ENCODE data around the gene ARHGAP30. TPM values are rescaled to one million over a fixed set of nuclear protein-coding genes. Genes with fewer than 3 reads are reported as not detected.

ARHGAP30 gene
- total and polyA plus RNA-seq, 2 of the 4 experiments (the other 2 are of a cell fraction): 0.02 TPM; not detected in 1

DNA sequence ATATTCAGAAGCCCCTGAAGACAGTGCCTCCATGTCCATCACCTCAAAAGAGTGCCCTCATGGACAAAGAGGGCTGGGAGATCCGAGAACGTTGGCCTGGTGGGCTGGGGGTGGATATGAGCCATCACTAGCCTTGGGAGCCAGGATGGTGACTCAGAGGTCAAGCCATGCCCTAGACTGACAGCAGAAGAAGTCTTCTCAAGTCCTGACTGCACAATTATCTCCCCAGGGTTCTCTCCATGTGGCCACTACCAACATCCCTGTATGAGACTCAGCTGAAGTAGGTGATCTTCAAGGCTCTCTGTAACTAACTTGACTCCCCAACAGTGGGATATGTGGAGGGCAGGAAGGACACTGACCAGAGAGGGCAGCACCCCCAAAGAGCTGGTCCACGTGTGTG is 16.8 kb downstream of the ARHGAP30 start:
- H4K91ac ChIP-seq (ENCODE audit: insufficient read depth, low read depth, low read length): no peak overlapping the region
- ChIA-PET POLR2A (ENCODE audit: unreplicated experiment) (no interaction called here), CTCF (no interaction called here)
- H3K9ac ChIP-seq (ENCODE audit: low read depth, low read length): no peak overlapping the region
- no peak overlapping the region for H3K18ac ChIP-seq (ENCODE audit: low read depth, low read length)
- BruUV-seq (replicated peaks): no TSS peak
- no CpG with 5 or more reads among the region's 3 CpGs for WGBS, 2 experiments (ENCODE audit: extremely low coverage in 2 of 2, insufficient read length in 1 of 2)
- no peak overlapping the region for H2AK9ac ChIP-seq (replicated peaks; ENCODE audit: low read depth, low read length, poor library complexity)
- no peak overlapping the region for H2BK20ac ChIP-seq (ENCODE audit: low read depth, low read length)
- no peak overlapping the region for H2AK5ac ChIP-seq (ENCODE audit: low read depth, low read length)
- no peak overlapping the region for H3K4me3 ChIP-seq (ENCODE audit: insufficient read depth, low read depth, low read length)
- H3K4me2 ChIP-seq (ENCODE audit: low read depth, low read length): no peak overlapping the region
- no peak overlapping the region for H3K4ac ChIP-seq (ENCODE audit: low read depth, low read length)
- dilution Hi-C loops (cut with HindIII; ENCODE audit: low sequenced_read_pairs, unreplicated experiment) (no loop called here), in situ Hi-C loops (cut with MboI; ENCODE audit: low sequenced_read_pairs) (no loop called here), intact Hi-C loops (cut with micrococcal nuclease) (no loop called here)
- H3K56ac ChIP-seq (ENCODE audit: extremely low read depth, insufficient read depth, low read length): no peak overlapping the region
- H4K5ac ChIP-seq (ENCODE audit: low read depth, low read length): no peak overlapping the region
- no peak overlapping the region for H2AFZ ChIP-seq (replicated peaks; ENCODE audit: low read length, poor library complexity)
- H3K14ac ChIP-seq (replicated peaks; ENCODE audit: low read depth, low read length): no peak overlapping the region
- no peaks in the 10 kb centered on the region for H3K9me1 ChIP-seq (ENCODE audit: insufficient read depth, low read length)
- no peaks in the 10 kb centered on the region for H3K9me3 ChIP-seq (ENCODE audit: control insufficient read depth, insufficient read depth, low read length)
- no peaks in the 10 kb centered on the region for H3K36me3 ChIP-seq (ENCODE audit: control insufficient read depth, insufficient read depth, low read length)
- H2BK120ac ChIP-seq (ENCODE audit: low read depth, low read length): no peak overlapping the region
- no peak overlapping the region for H2BK5ac ChIP-seq (ENCODE audit: low read depth, low read length, poor library complexity, severe bottlenecking)
- H3K79me1 ChIP-seq (ENCODE audit: low read depth in 1 of 2, low read length in 2 of 2): no peaks in the 10 kb centered on the region
- no peak overlapping the region for H4K8ac ChIP-seq (ENCODE audit: low read depth in 2 of 2, low read length in 2 of 2)
- no peaks in the 10 kb centered on the region for H3K4me1 ChIP-seq (ENCODE audit: control insufficient read depth, insufficient read depth, low read length)
- H2BK15ac ChIP-seq (ENCODE audit: low read depth, low read length): no peak overlapping the region
- ATAC-seq (ENCODE audit: low read depth) (no peak), DNase-seq (peak; percentile 21)
- no peak overlapping the region for H3K27ac ChIP-seq (ENCODE audit: insufficient read depth, low read length)
- H3K27me3 ChIP-seq (ENCODE audit: control insufficient read depth, insufficient read depth, low read length): no peaks in the 10 kb centered on the region
- no peaks in the 10 kb centered on the region for H4K20me1 ChIP-seq (ENCODE audit: insufficient read depth, low read length)
- TF ChIP-seq CEBPB (IDR thresholded peaks at IDR 0.05; ENCODE audit: low read depth, low read length): no peak
- no peak overlapping the region for H3K23ac ChIP-seq (ENCODE audit: low read depth, low read length)

All from IMR-90 (cell line).